GM10266 (cell line): Measurements from ENCODE around the gene SYCN.
"Not testable (repeated sequence)": the region's sequence is repeated elsewhere in the genome, so short reads cannot be mapped to it uniquely, and the experiment has no call there.

ENCODE experiments used
- DNase-seq: peaks from one replicate; pipeline ENCODE4 v3.0.0; 2012; ENCODE audit errors: extremely low spot score
- TF ChIP-seq, protein P1 (sequence below): IDR thresholded peaks from 2 replicates; pipeline ENCODE4 v1.5.1; 2012; ENCODE audit warnings: mild to moderate bottlenecking, low read depth; ENCODE audit not compliant: control insufficient read depth, insufficient read depth; ENCODE audit errors: missing control alignments

SYCN gene

DNA sequence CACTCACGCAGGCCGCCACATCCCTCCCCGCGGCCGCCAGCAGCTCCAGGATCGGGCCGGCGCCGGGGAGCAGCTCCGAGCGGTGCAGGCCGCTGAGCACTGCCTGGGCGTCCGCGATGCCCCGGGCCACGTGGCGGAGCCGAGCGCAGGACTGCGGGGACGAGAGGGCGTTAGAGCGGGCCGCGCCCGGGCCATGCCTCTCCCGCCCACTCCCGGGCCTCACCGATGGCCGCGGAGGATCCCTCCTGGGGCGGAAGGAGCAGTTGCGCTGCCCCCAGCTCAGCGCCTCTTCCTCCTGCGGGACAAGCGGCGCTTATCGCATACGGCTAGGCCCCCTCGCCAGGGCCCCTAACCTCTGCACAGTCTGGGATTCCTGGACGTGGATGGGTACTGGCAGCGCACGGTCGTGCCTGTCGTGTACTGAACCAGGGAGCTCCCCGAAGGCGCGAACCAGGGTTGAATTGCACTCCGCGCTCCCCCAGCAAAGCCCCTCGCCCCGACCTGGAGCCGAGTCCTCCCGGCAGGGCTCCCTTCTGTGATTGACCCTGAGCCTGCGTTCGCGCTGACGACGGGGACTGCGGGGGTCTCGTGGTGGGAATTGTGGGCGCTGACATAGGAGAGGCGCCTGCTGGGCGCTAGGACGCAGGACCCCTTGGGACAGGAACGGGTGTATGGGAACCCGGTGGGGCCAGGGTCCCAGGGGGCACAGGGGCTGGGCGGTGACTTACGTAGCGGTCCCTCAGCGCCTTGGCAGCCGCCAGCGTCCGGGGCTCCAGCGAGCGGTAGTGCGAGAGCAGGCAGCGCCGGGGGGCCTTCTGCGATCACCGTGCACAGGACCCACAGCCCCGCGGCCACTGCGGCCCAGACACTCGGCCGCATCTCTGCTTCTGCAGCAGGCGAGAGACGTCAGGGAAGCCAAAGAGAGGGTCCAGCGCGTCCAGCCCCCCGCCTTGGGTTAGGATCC, 43.9 kb upstream of the SYCN start:
- TF ChIP-seq, protein P1, sequence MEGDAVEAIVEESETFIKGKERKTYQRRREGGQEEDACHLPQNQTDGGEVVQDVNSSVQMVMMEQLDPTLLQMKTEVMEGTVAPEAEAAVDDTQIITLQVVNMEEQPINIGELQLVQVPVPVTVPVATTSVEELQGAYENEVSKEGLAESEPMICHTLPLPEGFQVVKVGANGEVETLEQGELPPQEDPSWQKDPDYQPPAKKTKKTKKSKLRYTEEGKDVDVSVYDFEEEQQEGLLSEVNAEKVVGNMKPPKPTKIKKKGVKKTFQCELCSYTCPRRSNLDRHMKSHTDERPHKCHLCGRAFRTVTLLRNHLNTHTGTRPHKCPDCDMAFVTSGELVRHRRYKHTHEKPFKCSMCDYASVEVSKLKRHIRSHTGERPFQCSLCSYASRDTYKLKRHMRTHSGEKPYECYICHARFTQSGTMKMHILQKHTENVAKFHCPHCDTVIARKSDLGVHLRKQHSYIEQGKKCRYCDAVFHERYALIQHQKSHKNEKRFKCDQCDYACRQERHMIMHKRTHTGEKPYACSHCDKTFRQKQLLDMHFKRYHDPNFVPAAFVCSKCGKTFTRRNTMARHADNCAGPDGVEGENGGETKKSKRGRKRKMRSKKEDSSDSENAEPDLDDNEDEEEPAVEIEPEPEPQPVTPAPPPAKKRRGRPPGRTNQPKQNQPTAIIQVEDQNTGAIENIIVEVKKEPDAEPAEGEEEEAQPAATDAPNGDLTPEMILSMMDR = no peak
- DNase-seq = no peak

DNA sequence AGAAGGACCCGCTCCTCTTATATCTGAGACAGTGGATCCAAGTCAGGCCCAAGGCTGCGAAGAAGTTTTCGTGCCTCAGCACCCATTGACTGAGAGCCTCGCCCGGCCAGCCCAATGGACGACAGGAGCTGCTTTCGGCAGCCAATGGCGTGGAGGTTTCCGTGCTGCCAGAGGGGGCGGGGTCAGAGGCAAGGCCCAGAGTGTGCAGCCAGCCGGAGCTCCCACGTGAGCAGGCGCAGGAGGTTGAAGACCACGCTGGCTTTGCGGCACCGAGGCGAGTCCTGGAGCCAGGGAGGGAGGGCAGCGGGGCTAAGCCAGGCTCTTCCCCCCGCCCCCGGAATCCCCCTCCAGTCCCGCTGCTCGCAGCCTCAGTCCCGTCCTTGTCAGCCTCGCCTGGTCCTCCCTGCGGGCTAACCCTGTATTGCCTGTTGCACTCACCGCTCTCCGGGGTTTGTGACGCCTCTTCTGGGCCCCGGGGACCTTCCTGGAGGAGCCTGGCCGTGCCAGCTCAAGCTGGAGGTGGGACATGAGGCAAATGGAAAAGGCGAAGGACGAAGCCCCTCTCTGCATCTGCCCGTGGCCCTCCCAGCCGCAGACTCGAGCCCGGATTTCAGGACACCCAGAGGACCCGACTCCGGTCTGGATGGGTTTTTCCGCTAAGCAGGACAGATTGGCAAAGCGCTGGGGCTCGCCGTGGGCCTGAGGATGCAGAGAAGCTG, 43.0 kb upstream of the SYCN start:
- TF ChIP-seq, protein P1 = no peak
- no peak for DNase-seq

DNA sequence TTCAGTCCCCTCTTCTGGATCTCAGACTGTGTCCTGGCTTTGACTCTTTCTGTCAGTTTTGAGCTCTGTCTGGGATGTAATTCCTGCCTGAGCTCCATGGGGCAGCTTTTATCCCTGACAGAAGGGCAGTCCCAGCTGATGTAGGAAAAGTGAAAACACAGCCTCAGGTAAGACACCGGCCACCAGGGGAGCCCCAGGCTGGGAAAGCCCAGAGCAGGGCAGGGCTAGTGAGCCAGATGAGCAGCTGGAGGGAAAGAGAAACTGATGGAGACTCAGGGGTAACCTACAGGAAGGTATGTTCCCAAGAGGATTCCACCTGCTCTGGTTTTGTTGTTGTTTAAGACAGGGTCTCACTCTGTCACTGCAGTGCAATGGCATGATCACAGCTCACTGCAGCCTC, 41.1 kb upstream of the SYCN start:
- DNase-seq = not testable (repeated sequence)

DNA sequence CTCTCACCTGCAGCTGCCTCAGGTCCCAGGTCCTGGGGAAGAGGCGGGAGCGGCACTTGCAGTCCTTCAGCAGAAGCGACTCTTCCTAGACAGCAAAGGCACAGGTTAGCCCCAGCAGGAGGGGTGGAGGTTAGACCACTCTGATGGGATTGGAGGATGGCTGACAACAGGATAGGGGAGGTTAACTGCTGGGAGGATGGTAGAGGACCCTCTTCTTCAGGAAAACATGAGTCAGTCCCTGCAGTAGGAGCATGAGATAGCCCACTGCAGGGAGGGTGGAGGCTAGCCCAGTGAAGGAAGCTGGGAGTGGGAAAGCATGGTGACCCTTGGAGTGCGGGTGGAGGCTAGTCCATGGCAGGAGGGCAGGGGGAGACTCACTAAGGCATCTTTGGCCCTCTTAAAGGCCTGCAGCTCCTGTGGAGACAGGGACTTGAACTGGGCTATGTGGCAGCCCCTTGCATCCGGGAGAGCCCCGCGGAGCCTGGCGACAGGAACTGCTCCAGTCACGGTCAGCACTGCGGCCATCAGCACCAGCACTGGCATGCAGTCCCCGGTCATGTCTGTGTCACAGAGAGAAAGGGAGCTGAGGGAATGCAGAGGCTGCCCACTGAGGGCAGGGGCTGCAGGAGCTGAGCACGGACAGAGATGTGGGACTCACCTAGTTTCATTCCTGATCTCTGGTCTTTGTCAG, 40.5 kb upstream of the SYCN start, which contains the start of gene IFNL3:
IFNL3 (minus strand) TSS at position 597 of the 691 bp plus-strand sequence; CDS start at position 558, 39 bp downstream.
- not testable (repeated sequence) for DNase-seq

DNA sequence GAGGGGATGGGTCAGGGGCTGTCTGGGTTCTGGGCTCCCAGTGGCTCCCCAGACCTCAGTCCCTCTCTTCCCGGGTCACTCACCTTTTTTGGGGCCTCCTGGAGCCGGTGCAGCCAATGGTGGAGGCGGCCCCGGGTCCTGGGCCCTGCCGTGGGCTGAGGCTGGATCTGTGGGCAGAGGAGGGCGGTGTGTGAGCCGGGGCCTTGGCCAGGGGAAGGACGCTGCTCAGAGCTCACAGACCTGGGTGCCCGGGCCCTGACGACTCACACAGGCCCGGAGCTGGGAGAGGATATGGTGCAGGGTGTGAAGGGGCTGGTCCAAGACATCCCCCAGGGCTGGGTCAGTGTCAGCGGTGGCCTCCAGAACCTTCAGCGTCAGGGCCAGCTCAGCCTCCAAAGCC, 39.7 kb upstream of the SYCN start:
- DNase-seq = not testable (repeated sequence)

DNA sequence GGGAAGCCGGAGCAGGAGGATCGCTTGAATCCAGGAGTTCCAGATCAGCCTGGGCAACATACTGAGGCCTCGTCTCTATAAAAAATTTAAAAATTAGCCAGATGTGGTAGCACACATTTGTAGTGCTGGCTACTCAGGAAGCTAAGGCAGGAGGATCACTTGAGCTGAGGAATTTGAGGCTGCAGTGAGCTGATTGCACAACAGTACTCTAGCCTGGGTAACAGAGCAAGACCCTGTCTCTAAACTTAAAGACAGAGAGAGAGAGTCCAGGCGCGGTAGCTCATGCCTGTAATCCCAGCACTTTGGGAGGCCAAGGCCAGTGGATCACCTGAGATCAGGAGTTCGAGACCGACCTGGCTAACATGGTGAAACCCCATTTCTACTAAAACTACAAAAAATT, 36.4 kb upstream of the SYCN start:
- TF ChIP-seq, protein P1 = no peak
- no peak for DNase-seq

DNA sequence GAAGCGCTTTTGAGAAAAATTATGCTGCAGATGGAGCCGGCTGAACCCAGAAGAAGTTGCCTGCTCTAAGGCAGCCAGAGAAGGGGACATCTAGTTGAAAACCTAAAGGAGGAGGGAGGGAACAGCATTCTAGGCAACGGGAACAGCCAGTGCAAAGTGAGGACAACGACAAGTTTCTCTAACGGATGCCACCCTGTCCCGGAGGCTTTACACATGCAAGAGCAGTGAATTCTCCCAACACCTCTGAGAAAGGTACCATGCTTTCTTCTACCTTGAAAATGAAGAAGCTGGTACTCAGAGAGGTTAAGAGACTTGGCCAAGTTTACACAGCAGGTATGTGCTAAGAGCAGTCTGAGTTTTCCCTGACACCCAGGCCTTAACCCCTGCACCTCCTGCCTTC, 34.9 kb upstream of the SYCN start:
- no peak for DNase-seq
- TF ChIP-seq, protein P1 = no peak

DNA sequence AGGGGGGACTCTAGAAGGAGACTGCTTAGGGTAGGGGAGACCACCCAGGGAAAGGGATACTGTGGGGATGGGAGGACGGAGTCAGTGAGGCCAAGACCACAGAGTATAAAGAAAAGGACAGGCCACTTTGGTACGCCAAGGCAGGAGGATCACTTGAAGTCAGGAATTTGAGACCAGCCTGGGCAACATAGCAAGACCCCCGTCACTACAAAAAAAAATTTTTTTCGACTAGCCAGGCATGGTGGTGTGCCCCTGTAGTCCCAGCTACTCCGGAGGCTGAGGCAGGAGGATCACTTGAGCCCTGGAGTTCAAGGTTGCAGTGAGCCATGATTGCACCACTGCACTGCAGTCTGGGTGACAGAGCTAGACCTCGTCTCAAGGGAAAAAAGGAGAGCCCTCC, 34.1 kb upstream of the SYCN start:
- TF ChIP-seq, protein P1 = no peak
- DNase-seq = no peak
